Endothelial cell of hepatic sinusoid (primary cell): ENCODE measurements around the gene FPGS.

Source experiments
- in situ Hi-C: cut with HindIII; loops from 2 replicates; pipeline ENCODE4 v1.10.0; 2017; ENCODE audit warnings: low sequenced_read_pairs

FPGS gene

DNA sequence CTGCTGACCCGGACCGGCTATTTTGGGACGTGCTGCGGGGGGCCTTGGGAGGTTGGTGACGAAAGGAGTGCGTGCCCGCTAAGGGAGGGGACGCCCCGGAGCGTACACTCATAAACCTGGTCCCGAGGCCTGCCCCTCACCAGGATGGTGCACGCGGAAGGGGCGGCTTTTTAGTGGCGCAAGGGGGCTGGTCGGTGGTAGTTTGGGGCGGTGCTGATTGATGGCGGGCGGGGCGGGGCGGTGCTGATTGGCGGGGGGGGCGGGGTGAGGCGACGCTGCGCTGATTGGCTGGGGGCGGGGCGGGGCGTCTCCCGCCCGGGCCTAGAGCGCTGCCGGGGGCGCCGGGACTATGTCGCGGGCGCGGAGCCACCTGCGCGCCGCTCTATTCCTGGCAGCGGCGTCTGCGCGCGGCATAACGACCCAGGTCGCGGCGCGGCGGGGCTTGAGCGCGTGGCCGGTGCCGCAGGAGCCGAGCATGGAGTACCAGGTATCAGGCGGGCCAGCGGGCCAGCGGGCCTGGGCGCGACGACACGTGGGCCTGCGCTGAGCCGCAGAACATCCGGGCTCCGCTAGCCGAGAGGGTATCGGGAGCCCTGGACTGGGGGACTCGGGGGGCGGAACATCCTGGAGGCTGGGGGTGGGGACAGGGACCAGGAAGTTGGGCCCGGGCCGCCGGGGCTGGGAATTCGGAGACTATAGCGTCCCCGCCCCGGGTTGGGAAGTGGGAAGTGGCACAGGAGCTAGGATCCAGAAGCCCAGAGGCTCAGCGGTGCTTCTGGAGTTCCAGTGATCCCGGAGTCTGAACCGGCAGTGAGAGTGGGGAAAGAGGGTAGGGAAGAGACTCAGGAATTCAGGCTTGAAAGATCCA is at the start of gene FPGS:
Gene FPGS (plus strand): TSS at position 307 of the 868 bp plus-strand sequence. CDS start 43 bp downstream, at position 350.
- in situ Hi-C loops, result no loop called here

GRCh38 chr9:127753148-127753547 is 49.5 kb upstream of the FPGS start:
- in situ Hi-C loops, result loop anchor here (25.0 kb wide), 2 partner anchors 109 to 184 kb away; partner anchors contain the start of genes DPM2, ENG and PIP5KL1

GRCh38 chr9:127753622-127754021 is 49.1 kb upstream of the FPGS start:
- in situ Hi-C loops, result loop anchor here (25.0 kb wide), 2 partner anchors 109 to 184 kb away; partner anchors contain the start of genes DPM2, ENG and PIP5KL1

DNA sequence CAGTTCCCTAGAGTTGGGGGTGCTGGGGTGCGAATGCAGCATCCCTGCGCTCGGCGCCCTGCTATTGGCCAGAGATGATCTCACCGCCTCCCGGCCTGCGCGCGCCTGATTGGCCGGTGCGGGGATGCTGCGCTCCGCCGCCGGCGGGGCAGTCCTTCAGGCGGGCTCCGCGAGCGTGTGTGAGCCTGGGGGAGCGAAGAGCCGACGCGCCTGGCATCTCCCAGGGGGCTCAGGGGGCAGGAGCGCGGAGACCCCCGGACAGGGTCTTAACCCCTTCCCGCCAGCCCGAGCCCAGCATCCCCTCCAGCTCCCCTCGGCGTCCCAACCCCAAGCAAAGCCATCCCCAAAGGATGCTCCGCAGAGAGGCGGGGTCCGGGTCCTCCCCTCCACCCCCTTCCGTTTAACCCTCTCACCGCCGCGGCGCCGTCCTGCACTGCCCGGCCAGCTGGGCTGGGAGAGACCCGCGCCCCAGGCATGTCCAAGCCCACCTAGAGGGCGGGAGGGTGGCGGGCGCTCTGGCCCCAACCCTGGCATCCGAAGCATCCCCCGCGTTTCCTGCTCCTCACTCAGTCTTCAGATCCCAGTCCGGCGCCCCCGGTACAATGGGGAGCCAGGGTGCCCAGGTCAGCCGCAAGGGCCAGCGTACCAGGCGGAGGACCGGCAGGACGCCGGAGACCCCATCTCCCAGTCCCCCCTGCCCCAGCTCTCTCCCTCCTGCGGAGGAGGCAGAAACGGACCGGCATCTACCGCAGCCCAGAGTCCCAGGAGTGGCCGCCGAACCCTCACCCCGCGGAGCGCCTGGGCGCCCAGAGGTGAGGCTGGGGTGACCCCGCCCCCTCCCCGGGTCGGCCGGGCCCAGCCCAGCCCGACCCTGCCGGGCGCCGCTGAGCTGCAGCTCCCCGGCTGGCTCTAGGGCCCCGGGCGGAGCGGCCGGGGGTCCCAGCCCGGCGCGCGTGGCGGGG is 48.3 kb upstream of the FPGS start:
- in situ Hi-C loops, result loop anchor here (25.0 kb wide), 2 partner anchors 108 to 183 kb away; partner anchors contain the start of genes DPM2, ENG and PIP5KL1

GRCh38 chr9:127755061-127756060 is 47.3 kb upstream of the FPGS start:
- in situ Hi-C loops, result loop anchor here (25.0 kb wide), 2 partner anchors 107 to 182 kb away; partner anchors contain the start of genes DPM2, ENG and PIP5KL1

GRCh38 chr9:127756233-127756632 is 46.4 kb upstream of the FPGS start:
- in situ Hi-C loops, result loop anchor here (25.0 kb wide), 2 partner anchors 106 to 181 kb away; partner anchors contain the start of genes DPM2, ENG and PIP5KL1

GRCh38 chr9:127756776-127757175 is 45.9 kb upstream of the FPGS start:
- in situ Hi-C loops, result loop anchor here (25.0 kb wide), 2 partner anchors 106 to 181 kb away; partner anchors contain the start of genes DPM2, ENG and PIP5KL1

- in situ Hi-C loops, result loop anchor here (25.0 kb wide), 2 partner anchors 103 to 178 kb away; partner anchors contain the start of genes DPM2, ENG and PIP5KL1
These were observed 43.8 kb upstream of the FPGS start for GRCh38 chr9:127758843-127759242.

DNA sequence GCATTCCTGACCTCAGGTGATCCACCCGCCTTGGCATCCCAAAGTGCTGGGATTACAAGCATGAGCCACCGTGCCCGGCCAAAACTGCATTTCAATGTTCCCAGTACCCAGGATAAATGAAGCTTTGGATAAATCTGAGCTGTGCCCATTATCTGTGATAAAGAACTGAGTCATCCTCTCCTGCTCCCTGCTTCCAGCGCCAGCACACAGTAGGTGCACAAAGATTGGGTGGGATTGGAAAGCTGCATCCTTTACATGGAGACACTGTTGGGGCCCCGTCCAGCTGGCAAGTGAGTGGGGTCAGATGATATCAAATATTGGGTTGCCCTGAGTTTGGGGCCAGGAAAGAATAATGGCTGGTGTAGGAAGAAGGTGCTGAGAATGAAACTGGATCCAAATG is 41.6 kb upstream of the FPGS start:
- in situ Hi-C loops, result loop anchor here (5.0 to 25.0 kb wide), 3 partner anchors 44 to 176 kb away; partner anchors contain the start of genes DPM2, ENG, PIP5KL1 and PTRH1

GRCh38 chr9:127761491-127761956 is 41.2 kb upstream of the FPGS start:
- in situ Hi-C loops, result loop anchor here (5.0 to 25.0 kb wide), 3 partner anchors 44 to 176 kb away; partner anchors contain the start of genes DPM2, ENG, PIP5KL1 and PTRH1

DNA sequence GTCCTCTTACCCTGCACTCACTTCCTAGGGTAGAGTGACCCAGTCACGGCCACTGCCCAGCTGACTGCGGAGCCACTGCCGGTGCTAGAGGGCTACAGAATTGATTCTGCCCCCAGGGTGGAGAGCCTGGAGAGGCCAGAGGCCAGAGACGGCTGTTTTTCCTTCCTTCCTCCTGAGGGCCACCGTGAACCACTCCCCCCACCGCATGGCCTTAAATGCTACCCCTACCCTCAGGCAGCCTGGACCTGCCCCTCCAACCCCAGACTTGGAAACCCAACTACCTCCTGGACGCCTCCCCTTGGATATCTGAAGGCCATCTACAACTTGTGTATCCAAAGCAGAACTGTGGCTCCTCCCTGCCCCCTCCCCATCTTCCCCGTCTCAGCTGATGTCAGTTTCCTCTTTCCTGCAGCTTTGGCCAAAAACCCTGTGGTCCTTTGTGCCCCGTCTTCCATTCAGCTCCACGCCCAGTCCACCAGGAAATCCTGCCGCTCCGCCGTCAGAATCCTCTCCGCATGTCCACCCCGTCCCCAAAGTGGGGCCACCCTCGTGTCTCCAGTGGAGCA is 40.5 kb upstream of the FPGS start:
- in situ Hi-C loops, result loop anchor here (5.0 to 25.0 kb wide), 3 partner anchors 45 to 175 kb away; partner anchors contain the start of genes DPM2, ENG, PIP5KL1 and PTRH1

DNA sequence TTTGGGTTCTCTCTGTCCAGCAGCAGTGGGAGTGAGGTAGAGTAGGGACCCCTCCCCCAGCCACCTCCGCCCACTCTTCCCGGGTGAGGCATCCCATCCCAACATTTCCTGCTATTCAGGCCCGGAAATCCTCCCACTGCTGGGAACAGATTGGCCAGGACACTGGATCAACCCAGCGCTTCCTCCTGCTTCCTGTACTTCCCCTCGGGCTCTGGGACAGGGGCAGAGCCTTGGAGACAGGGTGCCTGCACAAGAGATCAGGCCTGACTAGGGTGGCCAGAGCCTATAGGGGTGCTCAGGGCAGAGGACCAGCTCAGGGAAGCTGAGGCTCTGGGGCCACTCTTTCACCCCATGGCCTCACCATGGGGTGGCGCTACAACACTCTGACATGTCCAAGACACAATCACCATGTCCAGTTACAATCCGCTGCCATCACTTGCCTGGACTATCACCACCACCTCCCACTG is 38.7 kb upstream of the FPGS start:
- in situ Hi-C loops, result loop anchor here (5.0 to 25.0 kb wide), 3 partner anchors 47 to 173 kb away; partner anchors contain the start of genes DPM2, ENG, PIP5KL1 and PTRH1

- in situ Hi-C loops, result loop anchor here (25.0 kb wide), 2 partner anchors 97 to 172 kb away; partner anchors contain the start of genes DPM2, ENG and PIP5KL1
These were observed 37.3 kb upstream of the FPGS start for GRCh38 chr9:127765418-127765817.

- in situ Hi-C loops, result loop anchor here (25.0 kb wide), 2 partner anchors 95 to 170 kb away; partner anchors contain the start of genes DPM2, ENG and PIP5KL1
These were observed 35.3 kb upstream of the FPGS start for GRCh38 chr9:127767410-127767809.

- in situ Hi-C loops, result loop anchor here (25.0 kb wide), 2 partner anchors 94 to 169 kb away; partner anchors contain the start of genes DPM2, ENG and PIP5KL1
These were observed 34.8 kb upstream of the FPGS start for GRCh38 chr9:127767909-127768331.

DNA sequence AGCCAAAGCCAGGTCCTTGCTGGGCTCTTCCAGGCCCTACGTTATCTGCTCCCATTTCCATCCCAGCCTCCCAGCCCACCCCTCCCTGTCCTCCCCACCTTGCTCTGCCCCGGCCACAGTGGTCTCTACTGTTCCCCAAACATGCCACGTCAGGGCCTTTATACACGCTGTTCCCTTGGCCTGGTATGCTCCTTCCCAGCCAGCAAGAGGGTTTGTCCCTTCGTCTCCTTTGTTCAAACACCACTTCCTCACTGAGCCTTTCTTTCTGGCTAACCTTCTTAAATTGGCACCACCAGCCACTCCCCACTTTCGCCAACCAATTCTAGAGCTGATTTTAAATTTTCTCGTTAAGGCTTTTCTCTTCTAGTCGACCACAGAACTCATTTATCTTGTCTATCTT is 34.0 kb upstream of the FPGS start:
- in situ Hi-C loops, result loop anchor here (25.0 kb wide), 2 partner anchors 94 to 169 kb away; partner anchors contain the start of genes DPM2, ENG and PIP5KL1

- in situ Hi-C loops, result loop anchor here (25.0 kb wide), 2 partner anchors 93 to 168 kb away; partner anchors contain the start of genes DPM2, ENG and PIP5KL1
These were observed 33.6 kb upstream of the FPGS start for GRCh38 chr9:127769101-127769500.
